Prostate gland (tissue), 2 donors: ENCODE data around the gene UBE2J1. TPM values are rescaled to one million over a fixed set of nuclear protein-coding genes. Genes with fewer than 3 reads are reported as not detected.

ENCODE experiments used
- DNase-seq: peaks from one replicate; pipeline ENCODE4 v3.0.0-alpha.2; 2019; ENCODE audit warnings: low spot score
- H3K27ac ChIP-seq, 2 donors: fragments of 200-600 bp; sonication (generic); 2 replicates each; pipeline ENCODE4 v1.5.1; 2017 to 2019
- H3K27me3 ChIP-seq: fragments of 200-600 bp; sonication (generic); replicated peaks from 2 replicates; pipeline ENCODE4 v1.5.1; 2019; ENCODE audit not compliant: insufficient read depth
- H3K36me3 ChIP-seq, 2 donors: fragments of 200-600 bp; sonication (generic); 1 replicate in 1 of 2; 2 replicates in 1 of 2; pipeline versions ENCODE4 v1.5.1 to v1.8.1; 2017 to 2019
- H3K4me1 ChIP-seq: fragments of 200-600 bp; sonication (generic); replicated peaks from 2 replicates; pipeline ENCODE4 v1.5.1; 2019
- H3K4me3 ChIP-seq, 2 donors: fragments of 200-600 bp; sonication (generic); 2 replicates each; pipeline ENCODE4 v1.5.1; 2017 to 2019
- H3K9me3 ChIP-seq: fragments of 200-600 bp; sonication (generic); 2 replicates; pipeline ENCODE4 v1.5.1; 2017
- CTCF ChIP-seq, 4 experiments: fragments of 200-600 bp in 2 of 4; fragments of 450-650 bp in 2 of 4; sonication (generic) in 2 of 4; IDR thresholded peaks; 1 replicate in 3 of 4; 2 replicates in 1 of 4; pipeline ENCODE4 v1.5.1; 2016 to 2019; ENCODE audit warnings: antibody characterized with exemption in 4 of 4, mild to moderate bottlenecking in 2 of 4, moderate library complexity in 2 of 4
- POLR2A ChIP-seq: fragments of 450-650 bp; IDR thresholded peaks from one replicate; pipeline ENCODE4 v1.6.1; 2016; ENCODE audit warnings: antibody characterized with exemption, mild to moderate bottlenecking
- POLR2AphosphoS5 ChIP-seq: sonication (generic); formaldehyde crosslinking; IDR thresholded peaks from one replicate; pipeline ENCODE4 v1.6.1; 2017; ENCODE audit warnings: antibody characterized with exemption
- WGBS: methylation state at CpG from one replicate; pipeline ENCODE4 v1.1.5; 2018; 5-methylcytosine and 5-hydroxymethylcytosine counted together
- intact Hi-C: fragments of 100-400 bp; cut with DNase I; formaldehyde crosslinking; loops from one replicate; pipeline ENCODE4 v1.14.2; 2022
- total RNA-seq, 2 donors: library from RNA; depleted of rRNA; stranded (reverse); fragments of >200 nt; gene quantifications; one replicate each; pipeline ENCODE4 v1.1.0, GENCODE V29; 2016

UBE2J1 gene
- total RNA-seq, 2 donors from 2014 or later = 31.7 to 98.4 TPM

DNA sequence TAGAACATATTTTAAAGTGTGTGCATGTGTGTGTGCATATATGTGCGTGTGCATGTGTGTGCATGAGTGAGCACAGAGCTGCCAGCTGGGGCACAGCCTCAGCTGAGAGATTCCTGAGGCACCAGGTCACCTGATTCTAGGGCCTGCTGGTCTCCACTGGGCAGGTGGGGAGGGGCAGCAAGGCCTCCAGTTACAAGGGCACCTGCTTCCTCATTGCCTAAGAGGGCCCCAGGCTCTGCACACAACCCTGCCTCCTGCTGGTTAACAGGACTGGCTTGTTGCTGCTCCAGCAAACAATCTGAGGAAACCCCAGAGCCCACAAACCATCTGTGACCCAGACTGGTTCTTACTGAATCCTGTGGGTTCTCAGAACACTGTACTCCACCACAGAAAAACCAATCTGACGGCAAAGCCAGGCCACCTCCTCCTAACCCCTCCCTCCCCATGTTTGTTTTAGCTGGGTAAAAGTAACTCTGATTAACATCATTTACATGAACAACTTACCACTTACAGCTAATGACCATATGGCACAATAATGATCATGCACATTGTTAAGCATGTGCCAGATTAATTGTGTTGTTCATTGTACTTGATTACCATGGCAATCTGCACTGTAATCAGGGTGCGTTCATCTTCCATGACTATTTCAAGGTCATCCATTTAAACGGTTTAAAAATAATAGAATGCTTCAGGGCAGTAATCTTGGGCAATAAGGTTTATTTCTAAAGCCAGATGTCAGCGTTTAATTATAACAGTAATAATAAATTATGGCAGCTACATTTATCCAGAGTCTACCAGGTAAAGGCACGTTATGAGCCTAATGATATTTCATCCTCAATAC is 23.1 kb upstream of the UBE2J1 start:
- no peak overlapping the region for H3K4me3 ChIP-seq
- peak; percentile 13 for DNase-seq
- no peaks in the 10 kb centered on the region for H3K4me1 ChIP-seq
- H3K9me3 ChIP-seq = no peaks in the 10 kb centered on the region
- TF ChIP-seq POLR2A (no peak), CTCF (IDR thresholded peaks at IDR 0.05) (peak in 1 of 4 experiments; percentile 47)
- 70% methylated on average over 6 of the region's 6 CpGs for WGBS
- no peaks in the 10 kb centered on the region for H3K27me3 ChIP-seq
- intact Hi-C loops = no loop called here
- no peak overlapping the region for H3K27ac ChIP-seq
- H3K36me3 ChIP-seq = no peaks in the 10 kb centered on the region

DNA sequence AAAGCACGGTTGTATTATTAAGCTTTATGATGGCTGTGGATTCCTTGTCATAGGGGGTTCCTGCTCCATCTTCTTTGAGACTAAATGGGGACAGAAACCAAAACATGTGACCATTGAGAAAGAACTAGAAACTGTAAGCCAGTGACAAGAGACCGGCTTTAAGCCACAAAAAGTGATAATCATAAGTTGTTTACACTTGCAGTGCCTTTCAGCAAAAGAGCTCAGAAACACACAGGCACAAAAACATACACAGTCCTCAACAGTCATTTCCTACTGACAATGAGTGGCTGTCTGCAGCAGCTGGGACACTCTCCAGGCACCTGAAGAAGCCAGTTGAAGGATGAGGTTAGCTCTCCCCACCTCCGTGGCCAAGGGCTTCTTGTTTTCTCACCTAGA is 20.0 kb upstream of the UBE2J1 start:
- Histone ChIP-seq H3K9me3 (no peaks in the 10 kb centered on the region), H3K4me3 (no peak overlapping the region), H3K27ac (peak overlapping the region in 1 of 2 donors; percentile 32), H3K36me3 (no peaks in the 10 kb centered on the region), H3K27me3 (no peaks in the 10 kb centered on the region), H3K4me1 (no peaks in the 10 kb centered on the region)
- no peak for DNase-seq
- WGBS = 45% methylated on average over 3 of the region's 3 CpGs
- intact Hi-C loops = loop anchor here (5.0 kb wide), 1 partner anchor 390 kb away; no protein-coding TSS in a partner anchor
- TF ChIP-seq POLR2AphosphoS5 (no peak), CTCF (IDR thresholded peaks at IDR 0.05) (no peak), POLR2A (no peak)

- DNase-seq = peak; percentile 49
- 30% methylated on average over 8 of the region's 8 CpGs for WGBS
- Histone ChIP-seq H3K4me1 (no peaks in the 10 kb centered on the region), H3K9me3 (no peaks in the 10 kb centered on the region), H3K4me3 (no peak overlapping the region), H3K27me3 (no peaks in the 10 kb centered on the region), H3K27ac (peak overlapping the region in 1 of 2 donors; percentile 32), H3K36me3 (no peaks in the 10 kb centered on the region)
- TF ChIP-seq POLR2AphosphoS5 (peak; percentile 43), POLR2A (no peak), CTCF (IDR thresholded peaks at IDR 0.05) (peak; percentile 70 to 81 (median 74))
- intact Hi-C loops = loop anchor here (5.0 kb wide), 1 partner anchor 390 kb away; no protein-coding TSS in a partner anchor
These were observed 19.5 kb upstream of the UBE2J1 start for GRCh38 chr6:89371849-89372505.

GRCh38 chr6:89368999-89369398 is 16.5 kb upstream of the UBE2J1 start:
- peak in 3 of 4 experiments; percentile 58 to 73 (median 65) for TF ChIP-seq CTCF (IDR thresholded peaks at IDR 0.05)
- no peak for TF ChIP-seq POLR2A
- peak; percentile 73 for TF ChIP-seq POLR2AphosphoS5
- Histone ChIP-seq H3K9me3 (no peaks in the 10 kb centered on the region), H3K27me3 (no peaks in the 10 kb centered on the region), H3K36me3 (no peaks in the 10 kb centered on the region), H3K4me3 (no peak overlapping the region), H3K27ac (no peak overlapping the region), H3K4me1 (no peaks in the 10 kb centered on the region)
- intact Hi-C loops = loop anchor here (5.0 kb wide), 1 partner anchor 57 kb away; no protein-coding TSS in a partner anchor
- peak; percentile 74 for DNase-seq
- WGBS = 5% methylated on average over 7 of the region's 7 CpGs
